ENCODE data around the gene ETS2. TPM values are rescaled to one million over a fixed set of nuclear protein-coding genes. Genes with fewer than 3 reads are reported as not detected.

The ETS2 gene
- total and polyA plus RNA-seq, 2 experiments from 2014 or later: 19.5 to 36.8 TPM

DNA sequence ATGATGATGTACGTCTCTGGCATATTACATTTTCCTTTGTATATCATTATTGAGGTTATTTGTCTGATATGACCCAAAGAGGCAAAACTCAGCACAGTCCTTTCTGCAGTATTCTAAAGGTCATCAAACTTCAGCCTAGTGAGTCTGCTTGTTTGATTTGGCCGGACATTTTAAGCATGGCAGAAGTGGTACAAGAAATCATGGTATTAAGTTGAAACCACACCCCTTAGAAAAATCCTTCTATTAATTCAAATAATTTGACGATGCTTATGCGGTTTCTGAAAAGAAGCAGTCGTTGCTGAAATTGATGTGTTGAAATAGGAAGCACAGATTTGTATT, 5.1 kb downstream of the ETS2 start:
- Mint-ChIP-seq H3K9me3 (no peaks in the 10 kb centered on the region; the same call in 1 of the 3 replicates), H3K27ac (peak overlapping the region; percentile 93; the same call in 1 of the 2 replicates), H3K36me3 (ENCODE audit: low read depth) (peaks cover 70% of the 10 kb centered on the region), H3K4me1 (peaks cover 66% of the 10 kb centered on the region), H3K4me3 (peak overlapping the region; percentile 25; the same call in 1 of the 3 replicates), H3K27me3 (ENCODE audit: insufficient read depth, low read depth, poor library complexity) (peaks cover 3% of the 10 kb centered on the region)
- H3K4me2 ChIP-seq: peak overlapping the region; percentile 71
- peaks cover 11% of the 10 kb centered on the region; the same call in 1 of the 2 replicates for H4K20me1 ChIP-seq (replicated peaks; ENCODE audit: insufficient read depth)
- H3K27ac ChIP-seq (ENCODE audit: low read depth): peak overlapping the region; percentile 43
- peaks cover 4% of the 10 kb centered on the region; the same call in 1 of the 2 replicates for H3F3A ChIP-seq (replicated peaks; ENCODE audit: low read depth)
- H3K79me2 ChIP-seq (replicated peaks; ENCODE audit: insufficient read depth): peaks cover 82% of the 10 kb centered on the region
- no peaks in the 10 kb centered on the region for H3K9me2 ChIP-seq (ENCODE audit: insufficient read depth)
- H3K36me3 ChIP-seq (ENCODE audit: insufficient read depth): peaks cover 33% of the 10 kb centered on the region
- no peak overlapping the region for H2AFZ ChIP-seq
- ATAC-seq (no peak), DNase-seq (ENCODE audit: low spot score) (no peak)
- no peaks in the 10 kb centered on the region for H3K27me3 ChIP-seq (ENCODE audit: insufficient read depth)
- no peak for TF ChIP-seq CREB1 (CRISPR knock-in tag; IDR thresholded peaks at IDR 0.05; ENCODE audit: low read depth)
- TF ChIP-seq, protein P1, sequence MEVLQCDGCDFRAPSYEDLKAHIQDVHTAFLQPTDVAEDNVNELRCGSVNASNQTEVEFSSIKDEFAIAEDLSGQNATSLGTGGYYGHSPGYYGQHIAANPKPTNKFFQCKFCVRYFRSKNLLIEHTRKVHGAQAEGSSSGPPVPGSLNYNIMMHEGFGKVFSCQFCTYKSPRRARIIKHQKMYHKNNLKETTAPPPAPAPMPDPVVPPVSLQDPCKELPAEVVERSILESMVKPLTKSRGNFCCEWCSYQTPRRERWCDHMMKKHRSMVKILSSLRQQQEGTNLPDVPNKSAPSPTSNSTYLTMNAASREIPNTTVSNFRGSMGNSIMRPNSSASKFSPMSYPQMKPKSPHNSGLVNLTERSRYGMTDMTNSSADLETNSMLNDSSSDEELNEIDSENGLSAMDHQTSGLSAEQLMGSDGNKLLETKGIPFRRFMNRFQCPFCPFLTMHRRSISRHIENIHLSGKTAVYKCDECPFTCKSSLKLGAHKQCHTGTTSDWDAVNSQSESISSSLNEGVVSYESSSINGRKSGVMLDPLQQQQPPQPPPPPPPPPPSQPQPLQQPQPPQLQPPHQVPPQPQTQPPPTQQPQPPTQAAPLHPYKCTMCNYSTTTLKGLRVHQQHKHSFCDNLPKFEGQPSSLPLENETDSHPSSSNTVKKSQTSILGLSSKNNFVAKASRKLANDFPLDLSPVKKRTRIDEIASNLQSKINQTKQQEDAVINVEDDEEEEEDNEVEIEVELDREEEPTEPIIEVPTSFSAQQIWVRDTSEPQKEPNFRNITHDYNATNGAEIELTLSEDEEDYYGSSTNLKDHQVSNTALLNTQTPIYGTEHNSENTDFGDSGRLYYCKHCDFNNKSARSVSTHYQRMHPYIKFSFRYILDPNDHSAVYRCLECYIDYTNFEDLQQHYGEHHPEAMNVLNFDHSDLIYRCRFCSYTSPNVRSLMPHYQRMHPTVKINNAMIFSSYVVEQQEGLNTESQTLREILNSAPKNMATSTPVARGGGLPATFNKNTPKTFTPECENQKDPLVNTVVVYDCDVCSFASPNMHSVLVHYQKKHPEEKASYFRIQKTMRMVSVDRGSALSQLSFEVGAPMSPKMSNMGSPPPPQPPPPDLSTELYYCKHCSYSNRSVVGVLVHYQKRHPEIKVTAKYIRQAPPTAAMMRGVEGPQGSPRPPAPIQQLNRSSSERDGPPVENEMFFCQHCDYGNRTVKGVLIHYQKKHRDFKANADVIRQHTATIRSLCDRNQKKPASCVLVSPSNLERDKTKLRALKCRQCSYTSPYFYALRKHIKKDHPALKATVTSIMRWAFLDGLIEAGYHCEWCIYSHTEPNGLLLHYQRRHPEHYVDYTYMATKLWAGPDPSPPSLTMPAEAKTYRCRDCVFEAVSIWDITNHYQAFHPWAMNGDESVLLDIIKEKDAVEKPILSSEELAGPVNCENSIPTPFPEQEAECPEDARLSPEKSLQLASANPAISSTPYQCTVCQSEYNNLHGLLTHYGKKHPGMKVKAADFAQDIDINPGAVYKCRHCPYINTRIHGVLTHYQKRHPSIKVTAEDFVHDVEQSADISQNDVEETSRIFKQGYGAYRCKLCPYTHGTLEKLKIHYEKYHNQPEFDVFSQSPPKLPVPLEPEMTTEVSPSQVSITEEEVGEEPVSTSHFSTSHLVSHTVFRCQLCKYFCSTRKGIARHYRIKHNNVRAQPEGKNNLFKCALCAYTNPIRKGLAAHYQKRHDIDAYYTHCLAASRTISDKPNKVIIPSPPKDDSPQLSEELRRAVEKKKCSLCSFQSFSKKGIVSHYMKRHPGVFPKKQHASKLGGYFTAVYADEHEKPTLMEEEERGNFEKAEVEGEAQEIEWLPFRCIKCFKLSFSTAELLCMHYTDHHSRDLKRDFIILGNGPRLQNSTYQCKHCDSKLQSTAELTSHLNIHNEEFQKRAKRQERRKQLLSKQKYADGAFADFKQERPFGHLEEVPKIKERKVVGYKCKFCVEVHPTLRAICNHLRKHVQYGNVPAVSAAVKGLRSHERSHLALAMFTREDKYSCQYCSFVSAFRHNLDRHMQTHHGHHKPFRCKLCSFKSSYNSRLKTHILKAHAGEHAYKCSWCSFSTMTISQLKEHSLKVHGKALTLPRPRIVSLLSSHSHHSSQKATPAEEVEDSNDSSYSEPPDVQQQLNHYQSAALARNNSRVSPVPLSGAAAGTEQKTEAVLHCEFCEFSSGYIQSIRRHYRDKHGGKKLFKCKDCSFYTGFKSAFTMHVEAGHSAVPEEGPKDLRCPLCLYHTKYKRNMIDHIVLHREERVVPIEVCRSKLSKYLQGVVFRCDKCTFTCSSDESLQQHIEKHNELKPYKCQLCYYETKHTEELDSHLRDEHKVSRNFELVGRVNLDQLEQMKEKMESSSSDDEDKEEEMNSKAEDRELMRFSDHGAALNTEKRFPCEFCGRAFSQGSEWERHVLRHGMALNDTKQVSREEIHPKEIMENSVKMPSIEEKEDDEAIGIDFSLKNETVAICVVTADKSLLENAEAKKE (CRISPR knock-in tag; IDR thresholded peaks at IDR 0.05): no peak
- TF ChIP-seq, protein P2, sequence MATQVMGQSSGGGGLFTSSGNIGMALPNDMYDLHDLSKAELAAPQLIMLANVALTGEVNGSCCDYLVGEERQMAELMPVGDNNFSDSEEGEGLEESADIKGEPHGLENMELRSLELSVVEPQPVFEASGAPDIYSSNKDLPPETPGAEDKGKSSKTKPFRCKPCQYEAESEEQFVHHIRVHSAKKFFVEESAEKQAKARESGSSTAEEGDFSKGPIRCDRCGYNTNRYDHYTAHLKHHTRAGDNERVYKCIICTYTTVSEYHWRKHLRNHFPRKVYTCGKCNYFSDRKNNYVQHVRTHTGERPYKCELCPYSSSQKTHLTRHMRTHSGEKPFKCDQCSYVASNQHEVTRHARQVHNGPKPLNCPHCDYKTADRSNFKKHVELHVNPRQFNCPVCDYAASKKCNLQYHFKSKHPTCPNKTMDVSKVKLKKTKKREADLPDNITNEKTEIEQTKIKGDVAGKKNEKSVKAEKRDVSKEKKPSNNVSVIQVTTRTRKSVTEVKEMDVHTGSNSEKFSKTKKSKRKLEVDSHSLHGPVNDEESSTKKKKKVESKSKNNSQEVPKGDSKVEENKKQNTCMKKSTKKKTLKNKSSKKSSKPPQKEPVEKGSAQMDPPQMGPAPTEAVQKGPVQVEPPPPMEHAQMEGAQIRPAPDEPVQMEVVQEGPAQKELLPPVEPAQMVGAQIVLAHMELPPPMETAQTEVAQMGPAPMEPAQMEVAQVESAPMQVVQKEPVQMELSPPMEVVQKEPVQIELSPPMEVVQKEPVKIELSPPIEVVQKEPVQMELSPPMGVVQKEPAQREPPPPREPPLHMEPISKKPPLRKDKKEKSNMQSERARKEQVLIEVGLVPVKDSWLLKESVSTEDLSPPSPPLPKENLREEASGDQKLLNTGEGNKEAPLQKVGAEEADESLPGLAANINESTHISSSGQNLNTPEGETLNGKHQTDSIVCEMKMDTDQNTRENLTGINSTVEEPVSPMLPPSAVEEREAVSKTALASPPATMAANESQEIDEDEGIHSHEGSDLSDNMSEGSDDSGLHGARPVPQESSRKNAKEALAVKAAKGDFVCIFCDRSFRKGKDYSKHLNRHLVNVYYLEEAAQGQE (IDR thresholded peaks at IDR 0.05; ENCODE audit: unreplicated experiment): no peak
- TF ChIP-seq EZH2phosphoT487 (IDR thresholded peaks at IDR 0.05; ENCODE audit: unreplicated experiment): no peak
- TF ChIP-seq STAT1 (IDR thresholded peaks at IDR 0.05; ENCODE audit: unreplicated experiment): no peak
- no peak for TF ChIP-seq NANOG (IDR thresholded peaks at IDR 0.05; ENCODE audit: borderline replicate concordance)
- no peak for TF ChIP-seq EZH2 (IDR thresholded peaks at IDR 0.05; ENCODE audit: low read depth, unreplicated experiment)
- no peak for TF ChIP-seq JUNB (IDR thresholded peaks at IDR 0.05; ENCODE audit: unreplicated experiment)
- TF ChIP-seq POLR2AphosphoS5 (IDR thresholded peaks at IDR 0.05; ENCODE audit: low read depth): no peak
- TF ChIP-seq, protein P3, sequence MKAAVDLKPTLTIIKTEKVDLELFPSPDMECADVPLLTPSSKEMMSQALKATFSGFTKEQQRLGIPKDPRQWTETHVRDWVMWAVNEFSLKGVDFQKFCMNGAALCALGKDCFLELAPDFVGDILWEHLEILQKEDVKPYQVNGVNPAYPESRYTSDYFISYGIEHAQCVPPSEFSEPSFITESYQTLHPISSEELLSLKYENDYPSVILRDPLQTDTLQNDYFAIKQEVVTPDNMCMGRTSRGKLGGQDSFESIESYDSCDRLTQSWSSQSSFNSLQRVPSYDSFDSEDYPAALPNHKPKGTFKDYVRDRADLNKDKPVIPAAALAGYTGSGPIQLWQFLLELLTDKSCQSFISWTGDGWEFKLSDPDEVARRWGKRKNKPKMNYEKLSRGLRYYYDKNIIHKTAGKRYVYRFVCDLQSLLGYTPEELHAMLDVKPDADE (IDR thresholded peaks at IDR 0.05): no peak
- TF ChIP-seq ZNF331 (CRISPR knock-in tag; IDR thresholded peaks at IDR 0.05; ENCODE audit: low read depth): no peak
- no peak for TF ChIP-seq CTCF (conservative IDR thresholded peaks at IDR 0.05; ENCODE audit: low read depth in 2 of 2)
- no peak for TF ChIP-seq ZNF114 (CRISPR knock-in tag; IDR thresholded peaks at IDR 0.05)
- peak overlapping the region; percentile 26 for H3K4me3 ChIP-seq
- peaks cover 73% of the 10 kb centered on the region for H3K4me1 ChIP-seq (ENCODE audit: insufficient read depth)

Data from GM23338 (cell line).